ENCODE results near the gene DOCK9. TPM values are rescaled to one million over a fixed set of nuclear protein-coding genes. Genes with fewer than 3 reads are reported as not detected.

The DOCK9 gene
- total RNA-seq, 1 experiment from 2014 or later: 30.5 TPM

DNA sequence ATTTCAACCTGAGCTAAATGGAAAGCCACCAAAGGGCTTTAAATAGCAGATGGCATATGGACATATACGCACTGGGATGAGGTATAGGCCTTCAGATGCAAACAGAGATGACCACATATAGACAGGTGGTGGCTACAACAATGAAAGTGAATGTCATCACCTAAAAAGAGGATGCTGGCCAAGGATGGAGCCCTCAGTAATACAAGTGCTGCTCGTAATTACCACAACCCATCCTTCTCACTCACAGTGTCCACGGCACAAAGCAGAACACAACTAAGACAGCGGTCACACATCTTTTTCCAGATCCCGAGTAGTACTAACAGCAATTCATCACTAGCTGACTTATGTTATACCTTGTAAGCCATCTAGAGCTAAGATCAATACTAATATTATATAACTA is 18.2 kb upstream of the DOCK9 start:
- POLR2A ChIA-PET: no interaction called here
- CTCF ChIA-PET: no interaction called here

DNA sequence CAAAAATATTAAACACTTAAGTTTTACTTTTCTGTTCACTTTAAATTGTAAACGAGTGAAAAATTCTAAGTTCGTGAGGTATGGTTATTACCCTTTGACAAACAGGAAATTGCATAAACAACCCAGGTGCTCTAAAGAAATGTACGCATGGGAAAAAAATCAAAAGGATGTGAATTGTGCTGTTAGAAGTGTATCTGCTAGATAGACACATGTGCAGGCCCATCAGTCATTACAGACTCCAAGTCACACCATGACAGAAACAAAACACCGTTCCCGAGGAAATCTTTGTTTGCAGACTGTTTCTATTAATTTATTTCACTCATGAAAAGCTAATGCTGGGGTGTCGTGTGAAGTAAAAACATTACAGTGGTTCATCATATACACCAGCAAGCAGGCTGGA is 17.0 kb upstream of the DOCK9 start:
- in situ Hi-C loops (cut with HindIII; ENCODE audit: low pct_unique_long_range_greater_than_20kb, low sequenced_read_pairs) (no loop called here), intact Hi-C loops (cut with micrococcal nuclease; ENCODE audit: unreplicated experiment) (no loop called here)
- Histone ChIP-seq H3K27ac (ENCODE audit: low read length) (no peak overlapping the region), H3K36me3 (ENCODE audit: control insufficient read depth, insufficient read depth, low read length) (no peaks in the 10 kb centered on the region), H3K4me1 (ENCODE audit: control insufficient read depth, insufficient read depth, low read length) (no peaks in the 10 kb centered on the region; the same call in 1 of the 2 replicates), H3K27me3 (ENCODE audit: control insufficient read depth, insufficient read depth, low read length) (no peaks in the 10 kb centered on the region), H3K4me3 (ENCODE audit: low read depth in 2 of 2, low read length in 2 of 2) (no peak overlapping the region), H3K9me3 (ENCODE audit: control insufficient read depth, insufficient read depth, low read depth, low read length) (no peaks in the 10 kb centered on the region)
- POLR2A ChIA-PET: no interaction called here
- TF ChIP-seq, protein P1, sequence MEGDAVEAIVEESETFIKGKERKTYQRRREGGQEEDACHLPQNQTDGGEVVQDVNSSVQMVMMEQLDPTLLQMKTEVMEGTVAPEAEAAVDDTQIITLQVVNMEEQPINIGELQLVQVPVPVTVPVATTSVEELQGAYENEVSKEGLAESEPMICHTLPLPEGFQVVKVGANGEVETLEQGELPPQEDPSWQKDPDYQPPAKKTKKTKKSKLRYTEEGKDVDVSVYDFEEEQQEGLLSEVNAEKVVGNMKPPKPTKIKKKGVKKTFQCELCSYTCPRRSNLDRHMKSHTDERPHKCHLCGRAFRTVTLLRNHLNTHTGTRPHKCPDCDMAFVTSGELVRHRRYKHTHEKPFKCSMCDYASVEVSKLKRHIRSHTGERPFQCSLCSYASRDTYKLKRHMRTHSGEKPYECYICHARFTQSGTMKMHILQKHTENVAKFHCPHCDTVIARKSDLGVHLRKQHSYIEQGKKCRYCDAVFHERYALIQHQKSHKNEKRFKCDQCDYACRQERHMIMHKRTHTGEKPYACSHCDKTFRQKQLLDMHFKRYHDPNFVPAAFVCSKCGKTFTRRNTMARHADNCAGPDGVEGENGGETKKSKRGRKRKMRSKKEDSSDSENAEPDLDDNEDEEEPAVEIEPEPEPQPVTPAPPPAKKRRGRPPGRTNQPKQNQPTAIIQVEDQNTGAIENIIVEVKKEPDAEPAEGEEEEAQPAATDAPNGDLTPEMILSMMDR (IDR thresholded peaks at IDR 0.05): no peak
- TF ChIP-seq, protein P2, sequence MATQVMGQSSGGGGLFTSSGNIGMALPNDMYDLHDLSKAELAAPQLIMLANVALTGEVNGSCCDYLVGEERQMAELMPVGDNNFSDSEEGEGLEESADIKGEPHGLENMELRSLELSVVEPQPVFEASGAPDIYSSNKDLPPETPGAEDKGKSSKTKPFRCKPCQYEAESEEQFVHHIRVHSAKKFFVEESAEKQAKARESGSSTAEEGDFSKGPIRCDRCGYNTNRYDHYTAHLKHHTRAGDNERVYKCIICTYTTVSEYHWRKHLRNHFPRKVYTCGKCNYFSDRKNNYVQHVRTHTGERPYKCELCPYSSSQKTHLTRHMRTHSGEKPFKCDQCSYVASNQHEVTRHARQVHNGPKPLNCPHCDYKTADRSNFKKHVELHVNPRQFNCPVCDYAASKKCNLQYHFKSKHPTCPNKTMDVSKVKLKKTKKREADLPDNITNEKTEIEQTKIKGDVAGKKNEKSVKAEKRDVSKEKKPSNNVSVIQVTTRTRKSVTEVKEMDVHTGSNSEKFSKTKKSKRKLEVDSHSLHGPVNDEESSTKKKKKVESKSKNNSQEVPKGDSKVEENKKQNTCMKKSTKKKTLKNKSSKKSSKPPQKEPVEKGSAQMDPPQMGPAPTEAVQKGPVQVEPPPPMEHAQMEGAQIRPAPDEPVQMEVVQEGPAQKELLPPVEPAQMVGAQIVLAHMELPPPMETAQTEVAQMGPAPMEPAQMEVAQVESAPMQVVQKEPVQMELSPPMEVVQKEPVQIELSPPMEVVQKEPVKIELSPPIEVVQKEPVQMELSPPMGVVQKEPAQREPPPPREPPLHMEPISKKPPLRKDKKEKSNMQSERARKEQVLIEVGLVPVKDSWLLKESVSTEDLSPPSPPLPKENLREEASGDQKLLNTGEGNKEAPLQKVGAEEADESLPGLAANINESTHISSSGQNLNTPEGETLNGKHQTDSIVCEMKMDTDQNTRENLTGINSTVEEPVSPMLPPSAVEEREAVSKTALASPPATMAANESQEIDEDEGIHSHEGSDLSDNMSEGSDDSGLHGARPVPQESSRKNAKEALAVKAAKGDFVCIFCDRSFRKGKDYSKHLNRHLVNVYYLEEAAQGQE (IDR thresholded peaks at IDR 0.05; ENCODE audit: insufficient read depth in 1 of 2, low read depth in 2 of 2, low read length in 1 of 2): no peak
- no peak for TF ChIP-seq SIN3A (IDR thresholded peaks at IDR 0.05; ENCODE audit: borderline replicate concordance, insufficient read depth, low read depth, low read length)
- no peak for TF ChIP-seq TCF7L2 (IDR thresholded peaks at IDR 0.05; ENCODE audit: low read depth, low read length)
- no TSS peak for BruUV-seq (replicated peaks)
- CTCF ChIA-PET: no interaction called here
- ATAC-seq: no peak
- no peak for DNase-seq (ENCODE audit: low read depth, low spot score)

More for the DNA sequence above, 18.2 kb upstream of the DOCK9 start:
- Histone ChIP-seq H3K27ac (ENCODE audit: low read length) (no peak overlapping the region), H3K4me3 (ENCODE audit: low read depth in 2 of 2, low read length in 2 of 2) (no peak overlapping the region), H3K4me1 (ENCODE audit: control insufficient read depth, insufficient read depth, low read length) (no peaks in the 10 kb centered on the region; the same call in 1 of the 2 replicates), H3K9me3 (ENCODE audit: control insufficient read depth, insufficient read depth, low read depth, low read length) (no peaks in the 10 kb centered on the region), H3K27me3 (ENCODE audit: control insufficient read depth, insufficient read depth, low read length) (no peaks in the 10 kb centered on the region), H3K36me3 (ENCODE audit: control insufficient read depth, insufficient read depth, low read length) (no peaks in the 10 kb centered on the region)
- DNase-seq (ENCODE audit: low read depth, low spot score): no peak
- no TSS peak for BruUV-seq (replicated peaks)
- no peak for TF ChIP-seq POLR2AphosphoS5 (IDR thresholded peaks at IDR 0.05; ENCODE audit: low read depth, low read length)
- TF ChIP-seq TCF7L2 (IDR thresholded peaks at IDR 0.05; ENCODE audit: low read depth, low read length): no peak
- TF ChIP-seq, protein P1 (IDR thresholded peaks at IDR 0.05): no peak
- TF ChIP-seq SIN3A (IDR thresholded peaks at IDR 0.05; ENCODE audit: borderline replicate concordance, insufficient read depth, low read depth, low read length): no peak
- TF ChIP-seq, protein P2 (IDR thresholded peaks at IDR 0.05; ENCODE audit: insufficient read depth in 1 of 2, low read depth in 2 of 2, low read length in 1 of 2): no peak
- in situ Hi-C loops (cut with HindIII; ENCODE audit: low pct_unique_long_range_greater_than_20kb, low sequenced_read_pairs) (no loop called here), intact Hi-C loops (cut with micrococcal nuclease; ENCODE audit: unreplicated experiment) (no loop called here)
- no peak for ATAC-seq

Measured in Panc1 (cell line).